ENCODE data around the gene CRBN. TPM values are rescaled to one million over a fixed set of nuclear protein-coding genes. Genes with fewer than 3 reads are reported as not detected.

The CRBN gene
- total RNA-seq, 3 donors from 2014 or later = 111 to 197 (median 143) TPM

- H3K9me3 ChIP-seq = no peaks in the 10 kb centered on the region
- H3K27ac ChIP-seq = no peak overlapping the region
- H3K36me3 ChIP-seq = no peaks in the 10 kb centered on the region
- H3K4me1 ChIP-seq = no peaks in the 10 kb centered on the region
- no peak overlapping the region for H3K4me3 ChIP-seq
- intact Hi-C loops (cut with DNase I; ENCODE audit: low total_unique reads) = no loop called here
- H3K27me3 ChIP-seq = no peaks in the 10 kb centered on the region
- TF ChIP-seq, protein P1, sequence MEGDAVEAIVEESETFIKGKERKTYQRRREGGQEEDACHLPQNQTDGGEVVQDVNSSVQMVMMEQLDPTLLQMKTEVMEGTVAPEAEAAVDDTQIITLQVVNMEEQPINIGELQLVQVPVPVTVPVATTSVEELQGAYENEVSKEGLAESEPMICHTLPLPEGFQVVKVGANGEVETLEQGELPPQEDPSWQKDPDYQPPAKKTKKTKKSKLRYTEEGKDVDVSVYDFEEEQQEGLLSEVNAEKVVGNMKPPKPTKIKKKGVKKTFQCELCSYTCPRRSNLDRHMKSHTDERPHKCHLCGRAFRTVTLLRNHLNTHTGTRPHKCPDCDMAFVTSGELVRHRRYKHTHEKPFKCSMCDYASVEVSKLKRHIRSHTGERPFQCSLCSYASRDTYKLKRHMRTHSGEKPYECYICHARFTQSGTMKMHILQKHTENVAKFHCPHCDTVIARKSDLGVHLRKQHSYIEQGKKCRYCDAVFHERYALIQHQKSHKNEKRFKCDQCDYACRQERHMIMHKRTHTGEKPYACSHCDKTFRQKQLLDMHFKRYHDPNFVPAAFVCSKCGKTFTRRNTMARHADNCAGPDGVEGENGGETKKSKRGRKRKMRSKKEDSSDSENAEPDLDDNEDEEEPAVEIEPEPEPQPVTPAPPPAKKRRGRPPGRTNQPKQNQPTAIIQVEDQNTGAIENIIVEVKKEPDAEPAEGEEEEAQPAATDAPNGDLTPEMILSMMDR (IDR thresholded peaks at IDR 0.05) = no peak
- TF ChIP-seq POLR2AphosphoS5 (IDR thresholded peaks at IDR 0.05) (no peak), POLR2A (IDR thresholded peaks at IDR 0.05) (no peak)
- DNase-seq (ENCODE audit: low spot score in 2 of 2) = no peak
These were observed 77.6 kb downstream of the CRBN start for GRCh38 chr3:3101660-3102458.

Other genes starting within 250 kb of the CRBN start
- under 1 TPM in 2 of 3 donors, not detected in 1; 0.48 to 0.98 TPM for gene IL5RA, start 69.3 kb downstream of the CRBN start, total RNA-seq
- 10 to 100 TPM; 16.0 to 24.0 (median 19.0) TPM for gene TRNT1, start 52.8 kb downstream of the CRBN start, total RNA-seq

Measured in breast epithelium (tissue), 4 donors.